Measurements from ENCODE around the gene RYR3. TPM values are rescaled to one million over a fixed set of nuclear protein-coding genes. Genes with fewer than 3 reads are reported as not detected.
"Not testable (repeated sequence)": the region's sequence is repeated elsewhere in the genome, so short reads cannot be mapped to it uniquely, and the experiment has no call there.

The RYR3 gene
- total RNA-seq, 2 donors from 2014 or later, result not detected

DNA sequence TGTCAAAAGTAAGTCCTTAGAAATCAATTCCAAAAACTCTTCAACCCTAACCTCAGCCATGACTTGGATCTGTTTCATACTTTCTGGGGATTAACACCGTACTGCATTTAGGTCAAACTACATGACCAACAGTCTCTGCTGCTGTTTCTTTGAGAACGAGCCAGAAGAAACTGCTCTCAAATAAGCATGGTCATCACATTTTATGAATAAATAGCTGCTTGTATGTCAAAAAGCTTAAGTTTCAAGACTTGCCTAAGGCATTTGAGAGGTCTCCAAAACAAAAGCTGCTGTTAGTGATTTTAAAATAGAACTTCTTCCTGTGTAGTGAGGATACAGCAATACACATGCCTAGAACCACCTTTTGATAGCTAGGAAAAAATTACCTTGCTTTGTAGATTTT lies 491.2 kb downstream of the RYR3 start:
- H3K36me3 Mint-ChIP-seq, result no peaks in the 10 kb centered on the region
- no peaks in the 10 kb centered on the region for H3K9me3 Mint-ChIP-seq
- no peak for ATAC-seq
- H3K27ac Mint-ChIP-seq, result no peak overlapping the region
- DNase-seq (ENCODE audit: low spot score in 2 of 2), result no peak

DNA sequence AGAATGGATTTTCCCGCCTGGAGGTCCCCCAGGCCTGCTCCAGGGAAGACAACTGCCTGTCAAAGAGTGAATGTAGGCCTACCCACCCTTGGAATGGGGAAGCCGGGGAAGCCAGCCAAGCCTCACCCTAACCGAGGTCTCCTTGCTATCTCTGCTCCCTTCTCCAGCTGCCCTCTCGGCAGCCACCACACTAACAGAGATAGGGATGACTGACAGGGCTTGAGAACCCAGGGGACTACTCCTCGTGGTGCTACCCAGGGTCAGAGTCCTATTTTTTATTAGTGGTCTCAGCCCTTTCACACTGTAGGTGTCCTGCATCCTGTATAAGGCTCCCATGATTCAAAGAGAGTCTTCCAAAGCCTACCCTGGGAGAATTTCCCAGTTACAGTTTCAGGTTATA lies 496.9 kb downstream of the RYR3 start:
- ATAC-seq (no peak), DNase-seq (ENCODE audit: low spot score in 2 of 2) (no peak)
- H3K27ac Mint-ChIP-seq, result no peak overlapping the region
- no peaks in the 10 kb centered on the region for H3K9me3 Mint-ChIP-seq
- no peaks in the 10 kb centered on the region for H3K36me3 Mint-ChIP-seq

GRCh38 chr15:33808720-33809457 lies 498.1 kb downstream of the RYR3 start:
- ATAC-seq (no peak), DNase-seq (ENCODE audit: low spot score in 2 of 2) (no peak)
- Mint-ChIP-seq H3K9me3 (no peaks in the 10 kb centered on the region), H3K36me3 (no peaks in the 10 kb centered on the region), H3K27ac (no peak overlapping the region)

DNA sequence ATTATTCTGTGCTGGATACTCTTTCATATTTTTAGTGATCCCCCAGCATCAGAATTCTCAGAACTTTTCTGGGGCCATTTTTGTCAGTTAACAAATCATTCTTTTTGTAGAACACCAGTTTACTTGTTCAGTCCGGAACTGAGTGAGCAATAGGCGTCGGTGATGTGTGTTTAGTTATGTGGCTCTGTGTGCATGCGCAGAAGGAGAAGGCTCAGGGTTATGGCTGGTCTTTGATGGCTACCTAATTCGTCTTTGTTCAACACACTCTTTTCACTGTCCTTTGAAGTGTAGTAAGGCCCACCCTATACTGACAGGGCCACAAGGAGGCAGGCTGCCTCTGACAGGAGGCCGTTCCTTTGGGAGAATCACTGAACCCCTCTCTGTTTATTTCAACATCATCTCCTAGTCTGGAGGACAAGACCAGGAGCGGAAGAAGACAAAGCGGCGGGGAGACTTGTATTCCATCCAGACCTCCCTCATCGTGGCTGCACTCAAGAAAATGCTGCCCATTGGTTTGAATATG lies 499.4 kb downstream of the RYR3 start:
- DNase-seq (ENCODE audit: low spot score in 2 of 2) (no peak), ATAC-seq (no peak)
- no peak overlapping the region for H3K27ac Mint-ChIP-seq
- H3K9me3 Mint-ChIP-seq, result no peaks in the 10 kb centered on the region
- no peaks in the 10 kb centered on the region for H3K36me3 Mint-ChIP-seq

GRCh38 chr15:33810806-33811205 lies 500.0 kb downstream of the RYR3 start:
- no peaks in the 10 kb centered on the region for H3K36me3 Mint-ChIP-seq
- H3K27ac Mint-ChIP-seq, result no peak overlapping the region
- no peaks in the 10 kb centered on the region for H3K9me3 Mint-ChIP-seq
- ATAC-seq (no peak), DNase-seq (ENCODE audit: low spot score in 2 of 2) (no peak)

GRCh38 chr15:33813891-33814290 lies 503.1 kb downstream of the RYR3 start:
- ATAC-seq (no peak), DNase-seq (ENCODE audit: low spot score in 2 of 2) (no peak)
- no peaks in the 10 kb centered on the region for H3K9me3 Mint-ChIP-seq
- H3K27ac Mint-ChIP-seq, result no peak overlapping the region
- H3K36me3 Mint-ChIP-seq, result no peaks in the 10 kb centered on the region

DNA sequence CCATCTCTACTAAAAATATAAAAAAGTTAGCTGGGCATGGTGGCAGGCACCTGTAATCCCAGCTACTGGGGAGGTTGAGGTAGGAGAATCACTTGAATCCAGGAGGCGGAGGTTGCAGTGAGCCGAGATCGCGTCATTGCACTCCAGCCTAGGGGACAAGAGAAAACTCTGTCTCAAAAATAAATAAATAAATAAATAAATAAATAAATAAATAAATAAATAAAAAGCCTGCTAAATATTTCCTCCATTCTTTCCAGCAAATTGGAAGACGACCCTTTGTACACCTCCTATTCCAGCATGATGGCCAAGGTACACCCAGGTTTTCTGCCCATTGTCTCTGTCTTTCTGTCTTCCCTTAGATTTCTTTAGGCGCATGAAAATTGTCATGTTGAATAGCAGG lies 508.7 kb downstream of the RYR3 start:
- not testable (repeated sequence) for DNase-seq (ENCODE audit: low spot score in 2 of 2); H3K9me3 Mint-ChIP-seq; H3K36me3 Mint-ChIP-seq; ATAC-seq; H3K27ac Mint-ChIP-seq

- DNase-seq (ENCODE audit: low spot score in 2 of 2) (no peak), ATAC-seq (no peak)
- H3K36me3 Mint-ChIP-seq, result no peaks in the 10 kb centered on the region
- H3K27ac Mint-ChIP-seq, result no peak overlapping the region
- H3K9me3 Mint-ChIP-seq, result no peaks in the 10 kb centered on the region
Measured at GRCh38 chr15:33822479-33822878, 511.7 kb downstream of the RYR3 start.

DNA sequence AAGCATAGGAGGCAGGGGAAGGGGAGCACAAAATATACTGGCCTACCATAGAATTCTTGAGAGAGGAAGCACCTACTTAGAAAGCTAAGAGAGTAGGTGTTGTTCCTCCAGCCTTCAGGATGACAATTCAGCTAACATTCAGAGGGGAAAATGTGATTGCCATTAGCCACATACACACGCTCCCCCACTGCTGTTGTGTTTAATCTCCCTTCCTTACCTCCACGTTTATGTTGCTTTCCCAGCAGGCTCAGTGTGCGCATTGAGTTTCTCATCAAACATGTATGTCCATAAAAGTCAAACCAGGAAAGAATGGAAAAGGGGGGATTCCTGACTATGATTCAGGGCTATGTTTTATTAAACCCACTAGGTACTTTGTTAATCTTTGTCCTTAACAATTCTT lies 512.4 kb downstream of the RYR3 start:
- Mint-ChIP-seq H3K9me3 (no peaks in the 10 kb centered on the region), H3K27ac (no peak overlapping the region), H3K36me3 (no peaks in the 10 kb centered on the region)
- no peak for ATAC-seq
- DNase-seq (ENCODE audit: low spot score in 2 of 2), result no peak

DNA sequence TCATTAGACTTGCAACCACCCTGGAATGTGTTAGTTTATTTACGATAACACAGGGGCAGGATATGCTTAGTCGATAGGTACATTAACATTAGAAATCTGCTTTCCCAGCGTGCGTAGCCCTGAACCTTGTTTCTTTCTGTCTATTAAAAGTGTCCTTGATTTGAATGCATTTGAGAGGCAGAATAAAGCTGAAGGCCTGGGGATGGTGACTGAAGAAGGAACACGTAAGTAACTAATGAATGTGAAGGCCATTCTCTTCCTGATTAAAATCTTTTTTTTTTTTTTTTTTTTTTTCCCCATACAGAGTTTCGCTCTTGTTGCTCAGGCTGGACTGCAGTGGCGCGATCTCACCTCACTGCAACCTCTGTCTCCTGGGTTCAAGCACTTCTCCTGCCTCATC lies 514.7 kb downstream of the RYR3 start:
- Mint-ChIP-seq H3K27ac (no peak overlapping the region), H3K36me3 (no peaks in the 10 kb centered on the region), H3K9me3 (no peaks in the 10 kb centered on the region)
- no peak for ATAC-seq
- no peak for DNase-seq (ENCODE audit: low spot score in 2 of 2)

- Mint-ChIP-seq H3K27ac (no peak overlapping the region), H3K9me3 (no peaks in the 10 kb centered on the region), H3K36me3 (no peaks in the 10 kb centered on the region)
- DNase-seq (ENCODE audit: low spot score in 2 of 2), result no peak
- no peak for ATAC-seq
Measured at GRCh38 chr15:33826201-33826600, 515.4 kb downstream of the RYR3 start.

DNA sequence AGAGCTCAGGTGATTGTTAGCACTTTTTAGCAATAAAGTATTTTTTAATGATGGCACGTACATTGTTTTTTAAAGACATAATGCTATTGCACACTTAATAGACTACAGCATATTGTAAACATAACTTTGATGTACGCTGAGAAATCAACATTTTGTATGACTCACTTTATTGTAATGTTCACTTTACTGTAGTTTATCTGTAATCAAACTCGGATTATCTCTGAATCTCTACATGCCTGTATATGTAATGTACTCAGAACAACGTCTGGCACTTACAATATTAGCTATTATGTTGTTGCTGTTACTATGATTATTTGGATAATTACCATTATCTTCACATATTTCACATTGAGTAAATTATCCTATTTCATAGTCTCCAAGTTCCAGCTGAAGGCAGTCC lies 519.6 kb downstream of the RYR3 start:
- no peak for ATAC-seq
- H3K36me3 Mint-ChIP-seq, result no peaks in the 10 kb centered on the region
- H3K9me3 Mint-ChIP-seq, result no peaks in the 10 kb centered on the region
- H3K27ac Mint-ChIP-seq, result no peak overlapping the region
- DNase-seq (ENCODE audit: low spot score in 2 of 2), result no peak

GRCh38 chr15:33831646-33832045 lies 520.9 kb downstream of the RYR3 start:
- Mint-ChIP-seq H3K9me3 (no peaks in the 10 kb centered on the region), H3K36me3 (no peaks in the 10 kb centered on the region)
- no peak for DNase-seq (ENCODE audit: low spot score in 2 of 2)

GRCh38 chr15:33834892-33835743 lies 524.4 kb downstream of the RYR3 start:
- no peak overlapping the region for H3K27ac Mint-ChIP-seq
- ATAC-seq (no peak), DNase-seq (ENCODE audit: low spot score in 2 of 2) (no peak)
- no peaks in the 10 kb centered on the region for H3K9me3 Mint-ChIP-seq
- H3K36me3 Mint-ChIP-seq, result no peaks in the 10 kb centered on the region

More at GRCh38 chr15:33831646-33832045, 520.9 kb downstream of the RYR3 start:
- no peak for ATAC-seq
- H3K27ac Mint-ChIP-seq, result no peak overlapping the region

GRCh38 chr15:33837294-33837693 lies 526.5 kb downstream of the RYR3 start:
- DNase-seq (ENCODE audit: low spot score in 2 of 2) (no peak), ATAC-seq (no peak)
- Mint-ChIP-seq H3K9me3 (no peaks in the 10 kb centered on the region), H3K36me3 (no peaks in the 10 kb centered on the region), H3K27ac (no peak overlapping the region)

- Mint-ChIP-seq H3K36me3 (no peaks in the 10 kb centered on the region), H3K9me3 (no peaks in the 10 kb centered on the region), H3K27ac (no peak overlapping the region)
- ATAC-seq (no peak), DNase-seq (ENCODE audit: low spot score in 2 of 2) (no peak)
Measured at GRCh38 chr15:33839540-33839939, 528.8 kb downstream of the RYR3 start.

- Mint-ChIP-seq H3K9me3 (no peaks in the 10 kb centered on the region), H3K36me3 (no peaks in the 10 kb centered on the region), H3K27ac (no peak overlapping the region)
- DNase-seq (ENCODE audit: low spot score in 2 of 2) (no peak), ATAC-seq (no peak)
Measured at GRCh38 chr15:33840615-33841014, 529.8 kb downstream of the RYR3 start.

DNA sequence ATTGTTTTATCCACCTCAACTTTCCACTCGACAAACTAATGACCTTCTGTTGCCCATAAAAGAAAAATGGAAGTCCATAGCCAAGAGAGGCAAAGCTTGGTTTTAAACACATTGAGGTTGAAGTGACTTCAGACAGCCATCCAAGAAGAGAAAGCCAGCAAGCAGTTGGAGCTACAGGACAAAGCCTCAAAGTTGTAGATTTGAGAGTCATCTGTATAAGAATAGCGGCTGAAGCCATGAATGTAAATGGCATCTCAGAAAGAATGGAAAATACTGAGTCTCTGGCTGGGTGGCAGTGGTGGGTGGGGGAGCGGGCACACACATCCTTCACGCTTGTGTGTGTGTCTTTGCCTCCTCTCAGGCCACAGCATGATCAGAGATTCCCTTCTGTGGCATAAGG lies 533.4 kb downstream of the RYR3 start:
- ATAC-seq, result no peak
- Mint-ChIP-seq H3K27ac (no peak overlapping the region), H3K9me3 (no peaks in the 10 kb centered on the region), H3K36me3 (no peaks in the 10 kb centered on the region)
- no peak for DNase-seq (ENCODE audit: low spot score in 2 of 2)
